HG03558 (cell line): Measurements from ENCODE around the gene FAM32A.
A peak's percentile ranks its signal among the peaks of the same experiment; 100 is the strongest.
"Not testable (repeated sequence)": the region's sequence is repeated elsewhere in the genome, so short reads cannot be mapped to it uniquely, and the experiment has no call there.

Experiments used
- ATAC-seq: cut with Tn5 transposase; IDR thresholded peaks from one replicate; pipeline ENCODE4 v1.9.1; 2021; ENCODE audit warnings: moderate number of reproducible peaks; ENCODE audit not compliant: unreplicated experiment; ENCODE audit errors: extremely low read depth

FAM32A gene

DNA sequence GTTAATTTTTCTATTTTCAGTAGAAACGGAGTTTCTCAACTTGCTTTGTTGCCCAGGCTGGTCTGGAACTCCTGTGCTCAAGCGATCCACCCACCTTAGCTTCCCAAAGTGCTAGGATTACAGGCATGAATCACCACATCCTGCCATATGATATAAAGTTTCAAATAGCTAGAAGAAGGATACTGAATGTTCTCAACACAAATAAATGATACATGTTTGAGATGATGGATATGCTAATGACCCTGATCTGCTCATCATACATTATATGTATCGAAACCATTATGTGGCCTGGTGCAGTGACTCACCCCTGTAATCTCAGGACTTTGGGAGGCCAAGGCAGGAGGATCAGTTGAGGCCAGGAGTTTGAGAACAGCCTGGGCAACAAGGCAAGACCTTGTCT is 23.4 kb upstream of the FAM32A start:
- no peak for ATAC-seq

DNA sequence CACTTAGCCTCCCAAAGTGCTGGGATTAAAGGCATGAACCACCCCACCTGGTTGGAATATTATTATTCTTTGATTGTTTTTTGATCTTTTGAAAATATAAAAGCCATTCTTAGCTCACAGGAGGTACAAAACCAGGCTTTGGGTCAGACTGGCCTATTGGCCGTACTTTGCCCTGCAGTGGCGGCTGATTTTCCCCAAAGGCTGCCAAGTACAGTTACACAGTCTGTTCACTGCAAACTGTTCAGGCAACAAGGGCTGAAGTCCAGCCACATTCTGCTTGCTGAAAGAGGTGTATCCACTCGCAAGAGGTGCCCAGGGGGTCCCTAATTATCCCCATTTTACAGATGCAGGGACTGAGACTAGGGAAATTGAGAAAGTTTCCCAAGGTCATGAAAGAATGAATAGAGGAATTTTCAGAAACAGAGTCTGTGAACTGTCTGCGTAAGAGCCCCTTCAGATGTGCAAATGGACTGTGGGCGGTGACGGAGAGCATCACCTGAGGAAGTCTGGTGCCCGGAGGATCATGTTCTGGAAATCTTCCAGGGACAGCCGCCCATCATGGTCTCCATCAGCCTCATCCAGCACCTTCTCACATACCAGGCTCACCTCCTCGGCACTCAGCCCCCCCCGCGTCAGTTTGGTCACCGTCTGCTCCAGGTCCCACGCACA is 20.9 kb upstream of the FAM32A start:
- ATAC-seq = no peak

DNA sequence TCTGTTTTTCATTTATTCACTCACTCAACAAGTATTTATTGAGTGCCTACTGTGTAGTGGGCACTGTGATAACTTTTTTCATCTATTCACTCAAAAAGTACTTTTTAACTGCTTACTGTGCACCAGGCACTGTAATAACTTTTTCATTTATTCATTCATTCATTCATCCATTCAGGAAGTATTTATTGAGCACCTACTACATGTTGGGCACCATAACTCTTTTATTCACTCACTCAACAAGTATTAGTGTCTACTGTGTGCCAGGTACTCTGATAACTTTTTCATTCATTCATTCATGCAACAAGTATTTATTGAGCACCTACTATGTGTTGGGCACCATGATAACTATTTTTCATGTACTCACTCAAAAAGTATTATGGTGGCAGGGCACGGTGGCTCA is 18.8 kb upstream of the FAM32A start:
- ATAC-seq = no peak

DNA sequence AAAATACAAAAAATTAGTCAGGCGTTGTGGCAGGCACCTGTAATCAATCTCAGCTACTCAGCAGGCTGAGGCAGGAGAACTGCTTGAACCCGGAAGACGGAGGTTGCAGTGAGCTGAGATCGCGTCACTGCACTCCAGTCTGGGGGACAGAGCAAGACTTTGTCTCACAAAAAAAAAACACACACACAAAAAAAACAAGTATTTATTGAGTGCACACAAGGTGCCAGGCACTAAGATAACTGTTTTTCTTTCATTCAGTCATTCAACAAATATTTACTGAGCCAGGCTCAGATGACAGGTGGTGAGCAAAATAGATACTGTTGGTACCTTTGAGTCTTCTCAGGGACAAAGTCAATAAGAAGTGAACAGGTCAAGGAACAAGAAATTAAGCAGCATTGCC is 18.2 kb upstream of the FAM32A start:
- no peak for ATAC-seq

DNA sequence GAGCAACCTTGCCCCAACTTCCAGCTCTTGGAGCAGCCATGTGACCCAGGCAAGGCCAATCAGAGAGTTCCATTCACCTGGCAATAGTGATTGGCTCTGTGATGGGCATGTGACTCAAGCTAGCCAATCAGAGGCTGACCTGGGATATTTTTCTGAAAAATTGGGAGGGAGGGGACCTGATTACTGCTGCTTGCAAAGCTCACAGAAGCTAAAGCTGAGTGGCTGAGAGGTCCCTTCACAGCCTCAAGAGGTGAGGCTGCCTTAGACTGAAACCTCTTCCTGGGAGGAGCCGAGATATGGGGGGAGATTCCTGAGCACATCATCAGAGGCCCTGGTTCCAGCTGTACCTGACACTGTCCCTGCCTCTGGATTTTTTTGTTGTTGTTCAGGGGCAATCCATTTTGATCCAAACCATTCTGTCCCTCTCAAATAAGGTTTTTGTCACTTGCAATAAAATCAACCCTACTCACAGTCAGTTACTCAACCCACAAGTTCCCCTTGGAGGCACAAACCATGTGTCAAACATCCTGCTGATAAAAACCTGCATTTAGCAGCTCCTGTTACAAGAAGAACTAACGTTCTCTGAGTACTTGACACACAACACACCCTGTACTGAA is 16.6 kb upstream of the FAM32A start:
- no peak for ATAC-seq

DNA sequence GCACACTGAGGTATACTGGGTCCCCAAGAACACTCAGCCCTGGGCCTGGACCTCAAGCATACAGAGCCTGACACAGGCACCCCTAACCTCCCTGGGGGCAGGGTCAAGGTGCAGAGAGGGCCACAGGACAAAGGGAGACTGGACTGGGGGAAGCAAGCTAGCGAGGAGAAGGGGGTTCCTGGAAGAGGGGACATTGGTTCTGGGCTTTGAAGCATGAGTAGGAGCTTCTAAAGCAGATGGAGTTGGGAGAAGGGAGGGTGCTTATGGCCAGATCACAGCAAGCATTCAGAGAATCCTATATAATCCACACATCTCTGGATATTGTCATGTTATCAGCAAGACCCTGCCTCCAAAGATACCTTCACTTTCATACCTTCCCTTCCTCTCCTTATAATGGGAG is 15.1 kb upstream of the FAM32A start:
- ATAC-seq = no peak

DNA sequence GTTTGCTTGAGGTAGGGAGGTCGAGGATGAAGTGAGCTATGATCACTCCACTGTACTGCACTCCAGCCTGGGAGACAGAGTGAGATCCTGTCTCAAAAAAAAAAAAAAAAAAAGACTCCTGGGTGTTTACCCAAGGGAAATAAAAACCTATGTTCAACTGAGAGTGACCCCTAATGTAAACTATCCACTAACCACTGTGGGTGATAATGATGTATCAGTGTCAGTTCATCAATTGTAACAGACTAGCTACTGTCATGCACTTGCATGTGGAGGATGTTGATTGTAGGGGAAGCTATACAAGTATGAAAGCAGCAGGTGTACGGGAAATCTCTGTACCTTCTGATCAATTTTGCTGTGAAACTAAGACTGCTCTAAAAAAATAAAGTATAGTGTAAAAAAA is 9.3 kb upstream of the FAM32A start:
- no peak for ATAC-seq

DNA sequence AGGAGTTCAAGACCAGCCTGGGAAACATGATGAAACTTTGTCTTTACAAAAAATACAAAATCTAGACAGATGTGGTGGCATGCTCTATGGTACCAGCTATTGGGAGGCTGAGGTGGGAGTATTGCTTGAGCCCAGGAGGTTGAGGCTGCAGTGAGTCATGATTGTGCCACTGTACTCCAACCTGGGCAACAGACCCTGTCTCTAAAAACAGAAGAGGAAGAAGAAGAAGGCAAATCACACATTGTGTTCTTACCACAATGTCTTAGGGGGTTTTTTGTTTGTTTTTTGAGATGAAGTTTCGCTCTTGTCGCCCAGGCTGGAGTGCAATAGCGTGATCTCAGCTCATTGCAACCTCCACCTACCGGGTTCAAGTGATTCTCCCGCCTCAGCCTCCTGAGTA is 6.3 kb upstream of the FAM32A start:
- not testable (repeated sequence) for ATAC-seq

DNA sequence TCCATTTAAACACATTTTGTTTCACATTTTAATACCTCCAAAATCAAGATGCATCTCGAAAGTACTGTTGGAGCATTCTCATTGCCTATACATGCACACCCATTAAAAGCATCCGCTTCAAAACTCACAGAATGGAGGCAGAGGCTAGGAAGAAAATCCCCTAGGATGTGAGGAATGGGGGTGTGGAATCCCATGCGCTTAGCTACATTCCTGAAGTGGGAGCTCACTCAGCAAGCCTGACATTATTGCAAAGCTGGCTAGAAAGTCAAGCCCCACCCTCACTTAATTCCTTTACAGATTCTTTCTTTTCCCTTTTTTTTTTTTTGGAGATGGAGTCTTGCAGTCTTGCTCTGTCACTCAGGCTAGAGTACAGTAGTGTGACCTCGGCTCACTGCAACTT is 4.6 kb upstream of the FAM32A start:
- no peak for ATAC-seq

DNA sequence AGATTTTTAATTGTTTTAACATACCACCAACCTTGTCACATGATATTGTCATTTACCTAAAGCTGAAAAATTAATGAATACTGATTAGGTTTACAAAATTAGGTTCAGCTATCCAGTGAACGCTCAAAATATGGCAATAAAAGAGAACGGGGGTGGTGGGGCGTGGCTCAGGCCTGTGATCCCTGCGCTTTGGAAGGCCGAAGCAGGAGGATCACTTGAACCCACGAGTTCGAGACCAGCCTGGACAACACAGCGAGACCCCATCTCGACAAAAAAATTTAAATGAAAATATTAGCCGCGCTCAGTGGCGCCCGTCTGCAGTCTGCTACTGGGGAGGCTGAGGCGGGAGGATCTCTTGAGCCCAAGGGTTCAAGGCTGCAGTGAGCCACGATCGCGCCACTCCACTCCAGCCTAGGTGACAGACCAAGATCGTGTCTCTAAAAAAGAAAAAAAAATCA is 516 bp upstream of the FAM32A start:
- ATAC-seq = no peak

DNA sequence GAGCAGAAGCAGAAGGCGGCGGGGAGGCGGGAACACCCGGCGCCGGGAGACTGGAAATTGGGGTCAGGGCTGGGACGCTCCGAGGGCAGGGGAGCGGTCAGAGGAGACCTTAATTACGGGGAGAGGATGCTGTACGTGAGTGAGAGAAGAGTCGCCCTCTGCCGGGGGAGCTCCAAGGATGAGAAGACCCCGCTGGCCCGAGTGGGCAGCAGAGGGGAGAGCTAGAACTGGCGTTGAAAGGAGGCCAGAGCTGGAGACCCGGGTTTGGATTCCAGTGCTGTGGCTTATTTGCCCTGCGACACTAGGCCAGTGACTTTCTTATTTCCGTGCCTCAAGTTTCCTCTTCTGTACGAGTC is 536 bp downstream of the FAM32A start:
- no peak for ATAC-seq

DNA sequence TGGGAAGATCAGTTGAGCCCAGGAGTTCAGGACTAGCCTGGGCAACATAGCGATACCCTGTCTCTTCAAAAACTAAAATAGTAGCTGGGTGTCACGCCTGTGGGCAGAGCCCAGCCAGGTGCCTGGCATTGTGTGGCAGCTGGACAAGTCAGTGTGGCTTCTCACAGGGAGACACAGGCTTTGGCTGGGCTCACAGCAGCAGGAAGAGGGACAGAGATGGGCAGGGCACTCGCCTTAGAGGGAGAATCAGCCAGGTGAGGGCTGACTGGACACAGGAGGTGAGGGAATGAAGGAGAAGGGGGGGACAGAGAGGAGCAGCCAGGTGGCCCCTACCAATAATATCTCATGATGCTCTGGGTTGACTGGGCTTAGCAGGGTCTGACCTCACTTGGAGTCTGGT is 3.3 kb downstream of the FAM32A start:
- ATAC-seq = no peak

DNA sequence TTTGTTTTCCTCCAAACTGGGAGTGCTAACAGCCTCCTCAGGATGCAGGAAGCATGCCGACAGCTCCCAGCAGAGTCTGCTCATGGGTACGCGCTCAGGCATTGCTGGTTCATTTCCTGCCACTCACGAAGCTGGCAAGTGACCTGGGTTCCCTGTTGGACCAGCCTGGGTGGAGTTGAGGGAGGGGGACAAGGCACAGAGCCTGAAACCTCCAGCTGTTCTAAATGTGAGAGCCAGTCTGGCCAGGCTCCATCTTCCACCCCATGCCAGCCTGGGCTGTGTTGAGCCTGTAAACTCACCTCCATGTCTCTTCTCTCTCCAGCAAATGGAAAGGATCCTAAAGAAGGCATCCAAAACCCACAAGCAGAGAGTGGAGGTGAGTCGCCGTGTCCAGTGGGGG is 5.0 kb downstream of the FAM32A start:
- no peak for ATAC-seq

DNA sequence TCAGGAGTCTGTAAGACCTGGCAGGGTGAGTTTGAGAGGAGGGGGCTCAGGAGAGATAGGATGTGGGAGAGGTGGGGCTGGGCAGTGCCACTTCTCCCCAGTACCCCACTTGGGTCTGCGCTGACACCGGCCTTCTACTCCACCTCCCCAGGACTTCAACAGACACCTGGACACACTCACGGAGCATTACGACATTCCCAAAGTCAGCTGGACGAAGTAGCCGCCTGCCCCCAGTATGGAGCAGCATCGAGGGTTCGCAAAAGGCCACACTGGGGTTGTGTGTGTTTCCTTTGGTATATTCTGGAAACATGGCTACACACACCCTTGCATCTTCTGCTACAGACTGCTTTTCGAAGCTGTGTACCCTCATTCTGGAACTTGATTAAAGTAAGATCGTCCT is 5.5 kb downstream of the FAM32A start:
- no peak for ATAC-seq

DNA sequence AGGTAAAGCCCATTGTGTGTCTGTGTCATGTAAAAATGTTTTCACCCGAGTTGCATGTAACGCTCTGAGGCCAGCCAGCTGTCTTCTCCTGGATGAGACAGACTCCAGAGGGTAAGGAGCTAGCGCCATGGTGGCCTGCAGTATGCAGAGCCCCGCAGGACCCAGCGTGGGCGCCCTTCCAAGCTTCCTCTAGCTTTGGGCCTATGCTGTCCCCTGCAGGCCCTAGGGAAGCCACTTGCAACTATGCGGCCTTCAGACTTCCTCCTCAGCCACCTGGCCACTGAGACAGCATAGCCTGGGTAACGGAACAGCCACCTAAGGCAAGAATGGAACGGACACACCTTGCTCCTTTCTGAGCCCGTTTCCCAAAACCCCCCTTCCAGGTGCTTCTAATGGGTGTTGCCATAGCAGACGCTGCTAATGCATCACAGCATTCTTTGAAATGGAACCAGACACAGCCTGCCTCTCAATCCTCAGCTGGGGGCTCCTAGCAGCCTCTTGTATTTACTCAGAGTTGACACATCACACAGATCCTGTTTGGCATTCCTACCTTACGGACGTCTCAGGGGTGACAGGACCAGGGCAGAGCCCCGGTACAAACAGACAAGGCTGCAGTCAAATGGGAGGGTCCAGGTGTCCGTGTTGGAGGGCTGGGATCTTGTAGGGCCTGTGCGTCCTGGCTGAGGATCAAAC is 6.2 kb downstream of the FAM32A start:
- ATAC-seq = no peak

DNA sequence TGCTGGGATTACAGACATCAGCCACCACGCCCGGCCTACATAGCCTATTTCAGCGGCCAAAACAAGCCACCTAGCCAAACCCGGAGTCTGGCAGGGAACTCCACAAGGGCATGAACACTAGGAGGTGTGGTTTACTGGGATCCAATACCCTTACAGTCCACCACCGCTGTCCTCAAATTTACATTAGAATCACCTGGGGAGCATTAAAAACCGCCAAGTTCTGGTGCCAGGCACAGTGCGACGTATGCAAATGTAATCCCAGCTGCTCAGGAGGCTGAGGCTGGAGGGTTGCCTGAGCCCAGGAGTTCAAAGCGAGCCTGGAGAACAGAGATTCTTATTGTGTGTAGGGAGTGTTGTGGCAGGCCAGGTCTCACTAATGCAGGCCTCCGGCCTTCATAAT is 8.3 kb downstream of the FAM32A start:
- no peak for ATAC-seq

DNA sequence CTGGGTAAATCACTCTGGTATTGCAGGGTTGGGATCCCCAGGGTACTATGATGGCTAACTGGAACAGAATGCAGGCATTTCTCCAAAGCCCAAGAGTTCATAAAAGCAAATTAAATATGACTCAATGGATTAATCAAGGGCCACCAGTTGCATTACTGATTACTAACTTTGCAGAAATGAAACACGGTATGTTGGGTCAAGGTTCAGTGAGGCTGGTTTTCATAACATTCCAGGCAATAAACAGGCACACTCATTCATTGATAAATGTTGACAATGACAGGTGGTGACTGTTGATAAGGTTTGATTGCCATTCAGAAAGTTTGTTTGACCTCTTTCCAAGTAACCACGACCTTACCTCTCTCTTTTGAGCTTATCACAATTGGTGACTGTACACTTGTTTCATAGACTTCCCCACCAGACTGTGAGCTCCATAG is 12.0 kb downstream of the FAM32A start:
- ATAC-seq = no peak

DNA sequence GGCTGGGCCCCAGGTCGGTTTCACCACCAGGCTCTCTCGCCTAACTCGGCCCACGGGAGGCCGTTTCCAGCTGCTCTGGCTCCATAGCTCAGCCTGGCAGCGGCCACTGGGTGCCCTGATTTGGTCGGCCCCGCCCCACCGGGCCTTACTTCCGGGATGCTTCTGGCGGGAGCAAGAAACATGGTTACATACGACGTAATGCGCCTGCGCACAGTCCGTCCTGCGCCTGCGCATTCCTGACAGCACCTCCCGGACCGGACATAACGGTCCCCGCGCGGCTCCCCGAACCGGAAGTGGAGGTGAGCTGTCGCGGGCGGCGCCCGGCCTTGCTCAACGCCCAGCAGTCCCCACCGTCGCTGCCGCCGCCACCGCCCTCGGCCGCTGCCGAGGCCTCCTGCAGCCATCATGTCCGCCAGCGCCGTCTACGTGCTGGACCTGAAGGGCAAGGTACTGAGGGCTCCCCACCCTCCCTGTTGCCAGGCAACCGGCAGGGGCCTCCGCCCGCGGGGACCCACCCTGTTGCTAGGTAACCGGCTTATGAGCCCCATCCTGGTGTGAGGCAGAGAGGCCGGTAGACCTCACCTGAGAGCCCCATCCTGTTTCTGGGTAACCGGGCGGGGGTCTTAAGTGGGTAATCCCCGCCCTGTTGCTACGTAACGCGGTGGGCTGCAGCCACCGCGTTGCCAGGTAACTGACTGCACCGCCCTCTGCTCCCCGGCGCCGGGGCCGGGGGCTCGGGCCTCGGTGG is 12.6 kb downstream of the FAM32A start, which contains the start of gene AP1M1:
AP1M1 (plus strand) TSS at position 290 of the 748 bp plus-strand sequence; CDS start at position 406, 116 bp downstream.
- ATAC-seq = peak; percentile 71

DNA sequence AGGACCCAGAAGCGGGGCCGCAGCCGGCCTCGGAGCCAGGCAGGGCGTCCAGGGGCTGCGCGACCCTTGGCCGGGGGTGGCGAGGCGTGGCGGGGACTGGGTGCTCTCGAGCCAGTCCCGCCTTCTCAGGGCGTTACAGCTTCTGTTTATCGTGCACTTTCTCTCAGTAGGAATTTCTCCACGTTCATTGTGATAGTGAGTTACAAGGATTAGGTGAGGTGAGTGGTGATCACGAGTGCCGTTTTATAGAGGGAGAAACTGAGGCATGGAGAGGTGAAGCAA is 13.1 kb downstream of the FAM32A start:
- ATAC-seq = no peak

DNA sequence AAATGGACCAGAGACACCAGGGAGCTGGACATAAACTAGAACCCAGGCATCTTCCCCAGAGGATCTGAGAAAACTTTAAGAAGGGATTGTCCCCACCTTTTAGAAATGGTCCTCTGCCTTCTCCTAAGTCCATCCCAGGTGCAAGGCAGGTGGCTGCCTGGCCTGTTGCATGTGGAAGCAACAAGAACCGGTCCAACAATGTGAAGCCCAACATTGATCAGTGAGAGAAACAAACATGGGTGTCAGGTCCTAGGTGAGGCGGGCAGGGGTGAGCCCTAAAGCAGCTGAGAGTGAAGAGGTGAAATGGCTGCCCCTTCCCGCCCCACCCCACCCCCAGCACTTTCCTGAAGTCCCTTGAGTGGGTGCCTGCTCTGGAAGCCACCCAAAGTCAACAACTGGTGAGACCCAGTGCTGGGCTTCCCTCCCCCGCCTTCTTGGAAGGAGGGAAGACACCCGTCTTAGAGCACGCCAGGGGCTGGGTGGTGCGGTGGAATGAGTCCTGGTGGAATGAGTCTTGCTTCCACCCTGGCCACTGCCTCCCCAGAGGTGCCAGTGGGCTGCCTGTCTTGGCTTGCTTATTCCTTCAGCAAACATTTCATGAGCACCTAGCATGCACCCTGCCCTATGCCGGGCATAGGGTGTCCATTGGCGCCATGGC is 14.2 kb downstream of the FAM32A start:
- ATAC-seq = no peak
